Measurements from ENCODE around the gene RABL2B.

RABL2B gene

GRCh38 chr22:50739894-50740293 is 43.5 kb downstream of the RABL2B start:
- H3K4me3 ChIP-seq (IDR thresholded peaks at IDR 0.05; ENCODE audit: insufficient read depth, low read depth, low read length), result no peak overlapping the region
- no peaks in the 10 kb centered on the region for H4K20me1 ChIP-seq (ENCODE audit: insufficient read depth)
- no peak overlapping the region for H2AFZ ChIP-seq (ENCODE audit: low read depth)
- H3K79me2 ChIP-seq (ENCODE audit: insufficient read depth, low read depth), result no peaks in the 10 kb centered on the region
- H3K4me1 ChIP-seq (ENCODE audit: low read depth, poor library complexity, severe bottlenecking), result no peaks in the 10 kb centered on the region
- no peak overlapping the region for H3K9ac ChIP-seq
- H3K4me2 ChIP-seq, result no peak overlapping the region
- no peak for TF ChIP-seq CTCF (conservative IDR thresholded peaks at IDR 0.05; ENCODE audit: low read depth, low read length)
- no peaks in the 10 kb centered on the region for H3K27me3 ChIP-seq (ENCODE audit: insufficient read depth, low read depth)
- no peak overlapping the region for H3K27ac ChIP-seq
- no peaks in the 10 kb centered on the region for H3K36me3 ChIP-seq (ENCODE audit: insufficient read depth)

GRCh38 chr22:50739279-50739691 is 44.2 kb downstream of the RABL2B start:
- Histone ChIP-seq H3K36me3 (ENCODE audit: insufficient read depth) (no peaks in the 10 kb centered on the region), H4K20me1 (ENCODE audit: insufficient read depth) (no peaks in the 10 kb centered on the region), H3K4me2 (no peak overlapping the region), H3K79me2 (ENCODE audit: insufficient read depth, low read depth) (no peaks in the 10 kb centered on the region), H3K27me3 (ENCODE audit: insufficient read depth, low read depth) (no peaks in the 10 kb centered on the region), H2AFZ (ENCODE audit: low read depth) (no peak overlapping the region), H3K9ac (no peak overlapping the region), H3K4me1 (ENCODE audit: low read depth, poor library complexity, severe bottlenecking) (no peaks in the 10 kb centered on the region), H3K4me3 (IDR thresholded peaks at IDR 0.05; ENCODE audit: insufficient read depth, low read depth, low read length) (no peak overlapping the region), H3K27ac (no peak overlapping the region)
- TF ChIP-seq CTCF (conservative IDR thresholded peaks at IDR 0.05; ENCODE audit: low read depth, low read length), result no peak

- H2AFZ ChIP-seq (ENCODE audit: low read depth), result no peak overlapping the region
- H3K9ac ChIP-seq, result no peak overlapping the region
- H3K4me1 ChIP-seq (ENCODE audit: low read depth, poor library complexity, severe bottlenecking), result peaks cover 3% of the 10 kb centered on the region
- H3K36me3 ChIP-seq (ENCODE audit: insufficient read depth), result no peaks in the 10 kb centered on the region
- no peaks in the 10 kb centered on the region for H4K20me1 ChIP-seq (ENCODE audit: insufficient read depth)
- H3K4me3 ChIP-seq (IDR thresholded peaks at IDR 0.05; ENCODE audit: insufficient read depth, low read depth, low read length), result no peak overlapping the region
- no peak for TF ChIP-seq CTCF (conservative IDR thresholded peaks at IDR 0.05; ENCODE audit: low read depth, low read length)
- no peak overlapping the region for H3K4me2 ChIP-seq
- no peak overlapping the region for H3K27ac ChIP-seq
- H3K79me2 ChIP-seq (ENCODE audit: insufficient read depth, low read depth), result no peaks in the 10 kb centered on the region
- H3K27me3 ChIP-seq (ENCODE audit: insufficient read depth, low read depth), result no peaks in the 10 kb centered on the region
Measured at GRCh38 chr22:50738649-50739227, 44.7 kb downstream of the RABL2B start.

- TF ChIP-seq CTCF (conservative IDR thresholded peaks at IDR 0.05; ENCODE audit: low read depth, low read length), result no peak
- Histone ChIP-seq H3K4me1 (ENCODE audit: low read depth, poor library complexity, severe bottlenecking) (peaks cover 11% of the 10 kb centered on the region), H3K4me2 (no peak within 1 kb of the TSS), H3K27me3 (ENCODE audit: insufficient read depth, low read depth) (no peaks in the 10 kb centered on the region), H3K9ac (no peak within 1 kb of the TSS), H2AFZ (ENCODE audit: low read depth) (no peak within 1 kb of the TSS), H3K36me3 (ENCODE audit: insufficient read depth) (no peaks in the 10 kb centered on the region), H4K20me1 (ENCODE audit: insufficient read depth) (no peaks in the 10 kb centered on the region), H3K4me3 (IDR thresholded peaks at IDR 0.05; ENCODE audit: insufficient read depth, low read depth, low read length) (no peak within 1 kb of the TSS), H3K79me2 (ENCODE audit: insufficient read depth, low read depth) (no peaks in the 10 kb centered on the region), H3K27ac (no peak within 1 kb of the TSS)
Measured at GRCh38 chr22:50737728-50738648, 45.4 kb downstream of the RABL2B start, which contains the start of gene ACR. Gene ACR, plus strand, starts transcription at chr22:50738204. Its CDS starts 32 bp downstream, at chr22:50738236.
